ENCODE measurements around the gene SPATC1L.
"Not testable (repeated sequence)": the region's sequence is repeated elsewhere in the genome, so short reads cannot be mapped to it uniquely, and the experiment has no call there.

The SPATC1L gene

GRCh38 chr21:46202592-46203202, 18.4 kb upstream of the SPATC1L start:
- H3K4me1 ChIP-seq (ENCODE audit: control insufficient read depth, insufficient read depth, low read length) = no peaks in the 10 kb centered on the region
- peaks cover 17% of the 10 kb centered on the region for H3K36me3 ChIP-seq (ENCODE audit: control insufficient read depth, insufficient read depth, low read length)
- no peaks in the 10 kb centered on the region for H3K27me3 ChIP-seq (ENCODE audit: control insufficient read depth, insufficient read depth, low read length)
- H3K4me3 ChIP-seq (ENCODE audit: low read length) = no peak overlapping the region
- no peak overlapping the region for H3K27ac ChIP-seq (ENCODE audit: low read depth, low read length)
- no peak overlapping the region for H3K9ac ChIP-seq (ENCODE audit: low read length)

- not testable (repeated sequence) for H3K4me3 ChIP-seq (ENCODE audit: low read length); H3K27ac ChIP-seq (ENCODE audit: low read depth, low read length); H3K9ac ChIP-seq (ENCODE audit: low read length); H3K36me3 ChIP-seq (ENCODE audit: control insufficient read depth, insufficient read depth, low read length); H3K27me3 ChIP-seq (ENCODE audit: control insufficient read depth, insufficient read depth, low read length); H3K4me1 ChIP-seq (ENCODE audit: control insufficient read depth, insufficient read depth, low read length)
These were observed 16.9 kb upstream of the SPATC1L start for GRCh38 chr21:46200877-46201803.

GRCh38 chr21:46199436-46200373, 15.4 kb upstream of the SPATC1L start:
- peaks cover 8% of the 10 kb centered on the region for H3K36me3 ChIP-seq (ENCODE audit: control insufficient read depth, insufficient read depth, low read length)
- H3K4me3 ChIP-seq (ENCODE audit: low read length) = no peak overlapping the region
- H3K27me3 ChIP-seq (ENCODE audit: control insufficient read depth, insufficient read depth, low read length) = no peaks in the 10 kb centered on the region
- no peaks in the 10 kb centered on the region for H3K4me1 ChIP-seq (ENCODE audit: control insufficient read depth, insufficient read depth, low read length)
- no peak overlapping the region for H3K27ac ChIP-seq (ENCODE audit: low read depth, low read length)
- no peak overlapping the region for H3K9ac ChIP-seq (ENCODE audit: low read length)

- Histone ChIP-seq H3K9ac (ENCODE audit: low read length) (no peak overlapping the region), H3K36me3 (ENCODE audit: control insufficient read depth, insufficient read depth, low read length) (peaks cover 25% of the 10 kb centered on the region)
These were observed 12.5 kb upstream of the SPATC1L start for GRCh38 chr21:46196733-46197132.

GRCh38 chr21:46195595-46196195, 11.4 kb upstream of the SPATC1L start:
- Histone ChIP-seq H3K9ac (ENCODE audit: low read length) (no peak overlapping the region), H3K4me1 (ENCODE audit: control insufficient read depth, insufficient read depth, low read length) (no peaks in the 10 kb centered on the region), H3K27me3 (ENCODE audit: control insufficient read depth, insufficient read depth, low read length) (no peaks in the 10 kb centered on the region), H3K36me3 (ENCODE audit: control insufficient read depth, insufficient read depth, low read length) (peaks cover 25% of the 10 kb centered on the region), H3K27ac (ENCODE audit: low read depth, low read length) (no peak overlapping the region), H3K4me3 (ENCODE audit: low read length) (no peak overlapping the region)

More at GRCh38 chr21:46196733-46197132, 12.5 kb upstream of the SPATC1L start:
- no peak overlapping the region for H3K27ac ChIP-seq (ENCODE audit: low read depth, low read length)
- no peaks in the 10 kb centered on the region for H3K27me3 ChIP-seq (ENCODE audit: control insufficient read depth, insufficient read depth, low read length)
- no peak overlapping the region for H3K4me3 ChIP-seq (ENCODE audit: low read length)
- H3K4me1 ChIP-seq (ENCODE audit: control insufficient read depth, insufficient read depth, low read length) = no peaks in the 10 kb centered on the region

- Histone ChIP-seq H3K9ac (ENCODE audit: low read length) (no peak overlapping the region), H3K4me1 (ENCODE audit: control insufficient read depth, insufficient read depth, low read length) (no peaks in the 10 kb centered on the region), H3K4me3 (ENCODE audit: low read length) (no peak overlapping the region), H3K36me3 (ENCODE audit: control insufficient read depth, insufficient read depth, low read length) (peaks cover 28% of the 10 kb centered on the region), H3K27me3 (ENCODE audit: control insufficient read depth, insufficient read depth, low read length) (no peaks in the 10 kb centered on the region), H3K27ac (ENCODE audit: low read depth, low read length) (no peak overlapping the region)
These were observed 10.4 kb upstream of the SPATC1L start for GRCh38 chr21:46194374-46195334.

- Histone ChIP-seq H3K27ac (ENCODE audit: low read depth, low read length) (no peak overlapping the region), H3K9ac (ENCODE audit: low read length) (no peak overlapping the region), H3K4me1 (ENCODE audit: control insufficient read depth, insufficient read depth, low read length) (no peaks in the 10 kb centered on the region), H3K36me3 (ENCODE audit: control insufficient read depth, insufficient read depth, low read length) (peaks cover 28% of the 10 kb centered on the region), H3K4me3 (ENCODE audit: low read length) (no peak overlapping the region), H3K27me3 (ENCODE audit: control insufficient read depth, insufficient read depth, low read length) (no peaks in the 10 kb centered on the region)
These were observed 9.6 kb upstream of the SPATC1L start for GRCh38 chr21:46193829-46194373.

GRCh38 chr21:46191686-46192575, 7.7 kb upstream of the SPATC1L start:
- H3K4me3 ChIP-seq (ENCODE audit: low read length) = no peak overlapping the region
- H3K27me3 ChIP-seq (ENCODE audit: control insufficient read depth, insufficient read depth, low read length) = no peaks in the 10 kb centered on the region
- H3K27ac ChIP-seq (ENCODE audit: low read depth, low read length) = no peak overlapping the region
- H3K4me1 ChIP-seq (ENCODE audit: control insufficient read depth, insufficient read depth, low read length) = no peaks in the 10 kb centered on the region
- H3K36me3 ChIP-seq (ENCODE audit: control insufficient read depth, insufficient read depth, low read length) = peaks cover 28% of the 10 kb centered on the region
- no peak overlapping the region for H3K9ac ChIP-seq (ENCODE audit: low read length)

- Histone ChIP-seq H3K27me3 (ENCODE audit: control insufficient read depth, insufficient read depth, low read length) (no peaks in the 10 kb centered on the region), H3K9ac (ENCODE audit: low read length) (no peak overlapping the region), H3K36me3 (ENCODE audit: control insufficient read depth, insufficient read depth, low read length) (peaks cover 27% of the 10 kb centered on the region), H3K4me1 (ENCODE audit: control insufficient read depth, insufficient read depth, low read length) (no peaks in the 10 kb centered on the region), H3K4me3 (ENCODE audit: low read length) (no peak overlapping the region), H3K27ac (ENCODE audit: low read depth, low read length) (no peak overlapping the region)
These were observed 7.0 kb upstream of the SPATC1L start for GRCh38 chr21:46191257-46191685.

- Histone ChIP-seq H3K36me3 (ENCODE audit: control insufficient read depth, insufficient read depth, low read length) (peaks cover 24% of the 10 kb centered on the region), H3K27me3 (ENCODE audit: control insufficient read depth, insufficient read depth, low read length) (no peaks in the 10 kb centered on the region), H3K27ac (ENCODE audit: low read depth, low read length) (no peak overlapping the region), H3K4me1 (ENCODE audit: control insufficient read depth, insufficient read depth, low read length) (no peaks in the 10 kb centered on the region), H3K9ac (ENCODE audit: low read length) (no peak overlapping the region), H3K4me3 (ENCODE audit: low read length) (no peak overlapping the region)
These were observed 6.4 kb upstream of the SPATC1L start for GRCh38 chr21:46190491-46191131.

Measured in rectal smooth muscle tissue (tissue), 1 donor.